IPS-11a (cell line): ENCODE measurements around the gene CYP20A1.

Source experiments
- H3K4me3 ChIP-seq: one replicate; pipeline ENCODE4 v1.5.1; 2013; ENCODE audit warnings: low read depth, low read length, control low read depth

Gene CYP20A1

GRCh38 chr2:203354966-203355365, 116.1 kb downstream of the CYP20A1 start:
- no peak overlapping the region for H3K4me3 ChIP-seq
